Lower leg skin (tissue), 4 donors: Measurements from ENCODE around the gene FBXO15. TPM values are rescaled to one million over a fixed set of nuclear protein-coding genes. Genes with fewer than 3 reads are reported as not detected.

Experiments
- DNase-seq, 2 donors: peaks; one replicate each; pipeline ENCODE4 v3.0.0-alpha.2; 2019; ENCODE audit warnings: low spot score in 2 of 2
- H3K4me3 ChIP-seq: fragments of 200-600 bp; sonication (generic); 2 replicates; pipeline ENCODE4 v1.5.1; 2017; ENCODE audit warnings: mild to moderate bottlenecking, low read depth; ENCODE audit not compliant: poor library complexity, severe bottlenecking
- POLR2A ChIP-seq, 2 donors: fragments of 450-650 bp; IDR thresholded peaks; one replicate each; pipeline ENCODE4 v1.6.1; 2016 to 2017; ENCODE audit warnings: antibody characterized with exemption in 2 of 2, mild to moderate bottlenecking in 1 of 2, moderate library complexity in 1 of 2
- WGBS, 2 donors: methylation state at CpG; one replicate each; pipeline ENCODE4 v1.1.5; 2018; 5-methylcytosine and 5-hydroxymethylcytosine counted together
- intact Hi-C: fragments of 100-400 bp; cut with DNase I; formaldehyde crosslinking; loops from one replicate; pipeline ENCODE4 v1.15.0; 2023; ENCODE audit warnings: low total_unique reads
- total RNA-seq, 4 donors: library from RNA; depleted of rRNA; stranded (reverse); fragments of >200 nt; gene quantifications; one replicate each; pipeline ENCODE4 v1.1.0, GENCODE V29; 2016
- TF ChIP-seq, protein P1 (sequence below), 3 donors: fragments of 450-650 bp; IDR thresholded peaks; one replicate each; pipeline ENCODE4 v1.5.1; 2016; ENCODE audit warnings: antibody characterized with exemption in 3 of 3, mild to moderate bottlenecking in 3 of 3, moderate library complexity in 2 of 3

FBXO15 gene
- total RNA-seq, 4 donors from 2014 or later = not detected

DNA sequence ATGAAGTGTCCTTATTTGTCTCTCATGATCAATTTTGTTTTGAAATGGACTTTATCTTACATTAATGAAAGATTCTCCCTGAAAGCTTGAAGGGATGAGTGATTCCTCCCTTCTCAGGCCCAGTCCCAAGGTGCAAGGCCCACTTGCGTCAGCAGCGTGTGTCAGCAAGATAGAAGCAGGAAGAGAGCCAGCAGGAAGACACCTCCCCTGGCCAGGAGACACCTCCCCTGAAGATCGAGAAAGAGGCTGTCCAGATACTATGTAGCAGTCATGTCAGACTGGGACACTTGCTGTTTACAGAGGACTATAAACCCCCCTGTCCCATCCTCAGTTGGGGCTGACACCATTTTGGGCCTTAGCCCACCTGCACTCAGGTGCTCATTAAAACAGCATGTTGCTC lies 39.0 kb upstream of the FBXO15 start:
- H3K4me3 ChIP-seq = no peak overlapping the region
- intact Hi-C loops = no loop called here
- no peak for TF ChIP-seq POLR2A (IDR thresholded peaks at IDR 0.05)
- TF ChIP-seq, protein P1, sequence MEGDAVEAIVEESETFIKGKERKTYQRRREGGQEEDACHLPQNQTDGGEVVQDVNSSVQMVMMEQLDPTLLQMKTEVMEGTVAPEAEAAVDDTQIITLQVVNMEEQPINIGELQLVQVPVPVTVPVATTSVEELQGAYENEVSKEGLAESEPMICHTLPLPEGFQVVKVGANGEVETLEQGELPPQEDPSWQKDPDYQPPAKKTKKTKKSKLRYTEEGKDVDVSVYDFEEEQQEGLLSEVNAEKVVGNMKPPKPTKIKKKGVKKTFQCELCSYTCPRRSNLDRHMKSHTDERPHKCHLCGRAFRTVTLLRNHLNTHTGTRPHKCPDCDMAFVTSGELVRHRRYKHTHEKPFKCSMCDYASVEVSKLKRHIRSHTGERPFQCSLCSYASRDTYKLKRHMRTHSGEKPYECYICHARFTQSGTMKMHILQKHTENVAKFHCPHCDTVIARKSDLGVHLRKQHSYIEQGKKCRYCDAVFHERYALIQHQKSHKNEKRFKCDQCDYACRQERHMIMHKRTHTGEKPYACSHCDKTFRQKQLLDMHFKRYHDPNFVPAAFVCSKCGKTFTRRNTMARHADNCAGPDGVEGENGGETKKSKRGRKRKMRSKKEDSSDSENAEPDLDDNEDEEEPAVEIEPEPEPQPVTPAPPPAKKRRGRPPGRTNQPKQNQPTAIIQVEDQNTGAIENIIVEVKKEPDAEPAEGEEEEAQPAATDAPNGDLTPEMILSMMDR (IDR thresholded peaks at IDR 0.05) = no peak
- no peak for DNase-seq
- 58 to 71% methylated on average over 3 of the region's 3 CpGs for WGBS, 2 donors

DNA sequence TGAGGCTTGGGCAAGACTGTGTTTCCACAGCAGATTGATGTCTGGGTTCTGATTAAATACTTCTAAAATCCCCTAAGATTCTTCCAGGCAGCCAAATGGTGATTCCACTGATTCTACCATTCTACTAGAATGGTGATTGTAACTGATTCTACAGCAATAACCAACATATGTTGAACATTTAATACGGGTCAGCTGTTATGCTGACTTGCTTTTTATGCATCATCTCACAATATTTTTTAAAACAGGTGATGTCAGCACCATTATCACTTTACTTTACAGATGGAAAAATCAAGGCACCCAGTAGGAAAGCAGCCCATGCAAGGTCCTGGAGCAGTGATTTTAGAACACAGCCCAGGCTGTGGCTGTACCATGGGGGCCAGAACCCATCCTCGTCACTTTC lies 38.2 kb upstream of the FBXO15 start:
- no peak for TF ChIP-seq POLR2A (IDR thresholded peaks at IDR 0.05)
- TF ChIP-seq, protein P1 (IDR thresholded peaks at IDR 0.05) = no peak
- intact Hi-C loops = no loop called here
- DNase-seq = no peak
- WGBS, 2 donors = 76 to 81% methylated on average over 2 of the region's 2 CpGs
- H3K4me3 ChIP-seq = no peak overlapping the region

DNA sequence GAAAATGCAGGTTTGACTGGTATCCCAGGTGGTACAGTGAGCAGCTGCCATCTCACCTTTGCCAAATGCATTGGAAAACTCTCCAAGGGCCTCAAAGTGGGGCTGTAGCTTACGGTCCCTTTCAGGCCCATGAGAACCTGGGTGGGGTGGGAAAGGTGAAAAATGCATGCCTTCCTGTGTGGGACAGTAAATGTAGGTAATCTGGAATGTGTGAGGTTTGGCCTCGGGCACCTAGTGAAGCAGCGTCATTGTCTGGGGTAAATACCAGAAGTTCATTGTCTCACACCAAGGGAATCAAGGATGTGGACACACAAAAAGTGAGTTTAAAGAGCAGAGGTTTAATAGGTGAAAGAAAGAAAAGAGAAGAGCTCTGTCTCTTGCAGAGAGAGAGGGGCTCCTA lies 37.2 kb upstream of the FBXO15 start:
- no peak overlapping the region for H3K4me3 ChIP-seq
- TF ChIP-seq POLR2A (IDR thresholded peaks at IDR 0.05) = no peak
- TF ChIP-seq, protein P1 (IDR thresholded peaks at IDR 0.05) = no peak
- WGBS, 2 donors = 40 to 42% methylated on average over 3 of the region's 3 CpGs
- no peak for DNase-seq
- intact Hi-C loops = no loop called here

DNA sequence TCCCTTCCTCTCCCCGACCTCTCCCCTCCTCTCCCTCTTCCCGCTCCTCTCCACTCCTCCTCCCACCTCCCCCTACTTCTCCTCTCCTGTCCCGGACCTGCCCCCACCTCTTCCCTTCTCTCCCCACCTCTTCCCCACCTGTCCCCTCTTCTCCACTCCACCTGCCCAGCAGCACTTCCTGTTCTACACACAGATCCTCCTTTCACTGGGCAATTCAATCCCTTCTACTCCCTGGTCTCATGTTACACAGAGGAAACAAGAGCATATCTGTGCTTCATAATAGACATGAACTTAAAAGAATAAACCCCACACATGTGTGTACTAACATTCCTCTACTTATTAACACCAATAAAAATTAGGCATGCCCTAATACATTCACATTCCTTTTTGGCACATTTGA lies 35.5 kb upstream of the FBXO15 start:
- 43 to 52% methylated on average over 3 of the region's 3 CpGs for WGBS, 2 donors
- TF ChIP-seq, protein P1 (IDR thresholded peaks at IDR 0.05) = no peak
- TF ChIP-seq POLR2A (IDR thresholded peaks at IDR 0.05) = no peak

DNA sequence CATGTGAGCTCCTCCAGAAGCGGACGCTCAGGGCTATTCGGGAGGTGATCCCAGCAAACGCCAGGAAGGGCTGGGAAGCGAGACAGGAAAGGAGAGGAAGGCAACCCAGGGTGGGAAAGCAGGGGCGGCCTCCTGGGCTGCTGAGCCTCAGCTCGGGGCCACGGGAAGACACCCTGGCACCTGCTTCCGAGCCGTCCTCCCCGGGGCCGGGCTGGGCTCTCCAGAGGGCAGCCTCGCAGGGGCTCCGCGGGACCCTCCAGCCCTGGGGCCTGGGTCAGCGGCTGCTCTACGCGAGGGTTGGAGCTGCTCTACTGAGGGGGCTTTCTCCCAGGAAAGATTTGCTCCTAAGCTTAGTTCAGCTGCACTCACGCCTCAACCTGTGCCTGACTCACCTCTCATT lies 34.7 kb upstream of the FBXO15 start:
- intact Hi-C loops = no loop called here
- no peak overlapping the region for H3K4me3 ChIP-seq
- TF ChIP-seq, protein P1 (IDR thresholded peaks at IDR 0.05) = no peak
- no peak for TF ChIP-seq POLR2A (IDR thresholded peaks at IDR 0.05)
- no peak for DNase-seq
- 92 to 97% methylated on average over 16 to 19 of the region's 19 CpGs for WGBS, 2 donors

More for the DNA sequence above, 35.5 kb upstream of the FBXO15 start:
- no peak overlapping the region for H3K4me3 ChIP-seq
- no peak for DNase-seq
- intact Hi-C loops = no loop called here

DNA sequence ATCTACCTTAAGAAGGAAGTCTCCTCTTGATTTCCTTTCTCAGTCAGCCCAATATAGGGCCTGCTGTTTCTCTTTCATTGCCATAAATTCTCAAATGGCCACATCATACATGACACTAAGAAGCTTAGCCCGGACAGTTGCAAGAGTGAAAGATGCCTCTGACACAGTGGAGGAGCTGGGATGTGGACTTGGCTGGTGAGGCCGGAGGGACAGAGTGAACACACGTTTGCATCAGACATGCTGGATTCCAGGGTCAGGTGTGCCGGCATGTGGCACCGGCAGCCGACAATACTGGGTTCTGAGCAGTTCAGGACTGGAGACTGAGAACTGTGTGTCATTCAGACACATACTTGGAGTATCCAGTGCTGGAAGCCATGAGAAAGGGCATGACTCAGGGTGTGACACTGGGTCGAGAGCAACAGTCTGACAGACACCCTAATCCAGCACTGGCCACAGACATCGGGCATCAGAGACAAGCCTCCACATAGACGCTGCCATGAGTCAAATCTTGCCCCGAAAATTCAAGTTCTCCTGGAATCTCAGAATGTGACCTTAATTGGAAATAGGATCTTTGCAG lies 32.1 kb upstream of the FBXO15 start:
- TF ChIP-seq, protein P1 (IDR thresholded peaks at IDR 0.05) = no peak
- no peak for TF ChIP-seq POLR2A (IDR thresholded peaks at IDR 0.05)
- WGBS, 2 donors = 78 to 86% methylated on average over 10 of the region's 10 CpGs
- intact Hi-C loops = no loop called here
- DNase-seq = no peak
- no peak overlapping the region for H3K4me3 ChIP-seq
